Measurements from ENCODE around the gene SYNE1.
"Not testable (repeated sequence)": the region's sequence is repeated elsewhere in the genome, so short reads cannot be mapped to it uniquely, and the experiment has no call there.

SYNE1 gene

GRCh38 chr6:152648105-152648504 is 10.9 kb upstream of the SYNE1 start:
- Histone ChIP-seq H3K27ac (no peak overlapping the region), H3K27me3 (ENCODE audit: insufficient read depth, low read depth, severe bottlenecking) (peaks cover 5% of the 10 kb centered on the region), H3K36me3 (no peaks in the 10 kb centered on the region), H3K9me3 (ENCODE audit: severe bottlenecking) (no peaks in the 10 kb centered on the region), H3K4me3 (ENCODE audit: low read depth, low read length) (no peak overlapping the region)
- DNase-seq: no peak
- no peak for TF ChIP-seq CTCF (IDR thresholded peaks at IDR 0.05; ENCODE audit: low read depth, low read length)

- H3K27me3 ChIP-seq (ENCODE audit: insufficient read depth, low read depth, severe bottlenecking); H3K9me3 ChIP-seq (ENCODE audit: severe bottlenecking); DNase-seq; H3K4me3 ChIP-seq (ENCODE audit: low read depth, low read length); H3K27ac ChIP-seq; H3K36me3 ChIP-seq: not testable (repeated sequence)
Measured at GRCh38 chr6:152646732-152647131, 9.6 kb upstream of the SYNE1 start.

GRCh38 chr6:152642578-152643375 is 5.6 kb upstream of the SYNE1 start:
- DNase-seq: peak; percentile 67
- Histone ChIP-seq H3K4me3 (ENCODE audit: low read depth, low read length) (no peak overlapping the region), H3K36me3 (no peaks in the 10 kb centered on the region), H3K27me3 (ENCODE audit: insufficient read depth, low read depth, severe bottlenecking) (peaks cover 11% of the 10 kb centered on the region), H3K27ac (no peak overlapping the region), H3K9me3 (ENCODE audit: severe bottlenecking) (no peaks in the 10 kb centered on the region)
- TF ChIP-seq CTCF (IDR thresholded peaks at IDR 0.05; ENCODE audit: low read depth, low read length): peak; percentile 83

- peak; percentile 32 for DNase-seq
- Histone ChIP-seq H3K9me3 (ENCODE audit: severe bottlenecking) (no peaks in the 10 kb centered on the region), H3K27me3 (ENCODE audit: insufficient read depth, low read depth, severe bottlenecking) (peaks cover 30% of the 10 kb centered on the region), H3K36me3 (no peaks in the 10 kb centered on the region), H3K4me3 (ENCODE audit: low read depth, low read length) (peak overlapping the region; percentile 43), H3K27ac (no peak overlapping the region)
- TF ChIP-seq CTCF (IDR thresholded peaks at IDR 0.05; ENCODE audit: low read depth, low read length): no peak
Measured at GRCh38 chr6:152636609-152637295, 410 bp downstream of the SYNE1 start.

- no peak for DNase-seq
- Histone ChIP-seq H3K36me3 (no peaks in the 10 kb centered on the region), H3K27ac (no peak overlapping the region), H3K9me3 (ENCODE audit: severe bottlenecking) (no peaks in the 10 kb centered on the region), H3K27me3 (ENCODE audit: insufficient read depth, low read depth, severe bottlenecking) (peaks cover 30% of the 10 kb centered on the region), H3K4me3 (ENCODE audit: low read depth, low read length) (peak overlapping the region; percentile 43)
- TF ChIP-seq CTCF (IDR thresholded peaks at IDR 0.05; ENCODE audit: low read depth, low read length): no peak
Measured at GRCh38 chr6:152636021-152636608, 1.0 kb downstream of the SYNE1 start.

GRCh38 chr6:152634773-152635172 is 2.4 kb downstream of the SYNE1 start:
- no peak overlapping the region for H3K27ac ChIP-seq
- DNase-seq: no peak
- no peaks in the 10 kb centered on the region for H3K36me3 ChIP-seq
- no peak overlapping the region for H3K4me3 ChIP-seq (ENCODE audit: low read depth, low read length)
- H3K9me3 ChIP-seq (ENCODE audit: severe bottlenecking): no peaks in the 10 kb centered on the region
- peaks cover 30% of the 10 kb centered on the region for H3K27me3 ChIP-seq (ENCODE audit: insufficient read depth, low read depth, severe bottlenecking)
- no peak for TF ChIP-seq CTCF (IDR thresholded peaks at IDR 0.05; ENCODE audit: low read depth, low read length)

All from WERI-Rb-1 (cell line).